Measurements from ENCODE around the gene SRL.

The SRL gene

DNA sequence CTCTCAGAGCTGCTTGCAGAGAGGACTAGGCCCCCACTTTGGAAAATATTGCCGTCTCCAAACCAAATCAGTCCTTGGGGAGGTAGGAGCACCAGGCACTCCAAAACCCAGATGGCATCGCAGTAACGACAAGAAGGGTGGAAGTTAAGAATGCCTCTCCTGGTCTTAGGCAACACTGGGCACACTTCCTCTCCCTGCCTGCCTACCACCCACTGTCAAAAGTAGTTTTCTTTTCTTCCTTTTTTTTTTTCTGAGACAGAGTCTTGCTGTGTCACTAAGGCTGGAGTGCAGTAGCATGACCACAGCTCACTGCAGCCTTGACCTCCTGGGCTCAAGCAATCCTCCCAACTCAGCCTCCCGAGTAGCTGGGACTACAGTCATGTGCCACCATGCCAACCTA lies 47.2 kb downstream of the SRL start:
- DNase-seq = no peak

DNA sequence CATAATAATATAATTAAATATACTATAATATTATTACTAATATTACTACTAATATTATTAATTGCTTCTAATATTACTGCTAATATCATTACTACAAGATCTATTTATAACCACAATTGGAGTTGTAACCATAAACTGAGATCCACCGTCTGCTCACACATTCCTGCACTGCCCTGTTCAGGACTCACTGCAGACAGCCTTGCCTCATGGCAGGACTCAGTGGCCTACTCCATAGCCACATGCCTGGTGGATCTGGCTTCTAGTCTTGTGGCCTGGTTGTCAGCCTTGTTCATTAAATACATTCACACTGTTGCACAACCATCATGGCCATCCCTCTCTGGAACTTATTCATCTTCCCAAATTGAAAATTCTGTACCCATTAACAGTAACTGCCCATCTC lies 48.0 kb downstream of the SRL start:
- DNase-seq = no peak

DNA sequence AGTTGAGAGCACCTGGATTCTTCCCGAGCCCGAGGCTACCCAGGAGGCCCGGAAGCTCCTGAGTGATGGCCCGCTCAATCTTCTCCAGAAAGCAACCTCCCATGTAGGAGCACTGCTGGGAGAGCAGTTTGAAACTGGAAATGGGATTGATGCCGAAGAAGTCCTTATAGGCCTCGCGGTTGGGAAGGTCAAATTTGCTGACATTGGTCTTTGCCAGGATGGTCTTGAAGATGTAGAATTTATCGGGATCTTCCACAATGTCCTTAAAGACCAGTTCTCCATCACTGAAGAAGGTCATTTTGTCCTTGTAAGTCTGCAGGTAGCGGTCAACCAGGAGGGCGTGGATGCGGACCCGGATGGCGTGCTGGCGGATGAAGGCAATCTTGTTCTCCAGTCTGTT lies 49.7 kb downstream of the SRL start:
- DNase-seq = no peak

DNA sequence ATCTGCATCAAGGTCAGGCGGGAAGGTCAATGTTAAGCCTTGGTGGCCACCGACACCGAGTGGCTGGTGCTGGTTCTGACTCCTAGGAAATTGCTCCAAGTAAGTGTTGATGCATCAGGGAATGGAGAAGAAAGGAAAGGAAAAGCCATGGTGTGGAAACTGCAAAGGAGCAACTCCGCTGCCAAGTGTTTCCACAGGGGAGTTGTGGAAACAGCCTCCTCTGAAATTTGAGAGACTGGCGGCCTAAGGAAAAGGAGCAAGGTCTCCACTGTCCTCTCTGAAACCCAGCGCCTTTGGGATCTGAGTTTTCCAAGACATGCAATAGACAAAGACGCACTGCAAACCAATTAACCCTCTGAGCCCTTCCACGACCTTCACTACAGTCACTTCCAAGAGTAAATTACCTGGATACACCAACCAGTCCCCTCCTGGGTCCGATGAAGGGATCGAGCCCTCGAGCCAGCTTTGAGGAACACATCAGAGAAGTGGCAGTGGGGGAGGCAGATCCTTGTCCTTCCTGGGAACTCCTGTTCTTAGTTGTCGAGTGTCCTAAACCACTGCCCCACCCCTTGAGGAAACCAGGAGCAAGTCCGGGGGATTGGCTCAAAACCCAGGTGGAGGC lies 51.1 kb downstream of the SRL start:
- DNase-seq = no peak

DNA sequence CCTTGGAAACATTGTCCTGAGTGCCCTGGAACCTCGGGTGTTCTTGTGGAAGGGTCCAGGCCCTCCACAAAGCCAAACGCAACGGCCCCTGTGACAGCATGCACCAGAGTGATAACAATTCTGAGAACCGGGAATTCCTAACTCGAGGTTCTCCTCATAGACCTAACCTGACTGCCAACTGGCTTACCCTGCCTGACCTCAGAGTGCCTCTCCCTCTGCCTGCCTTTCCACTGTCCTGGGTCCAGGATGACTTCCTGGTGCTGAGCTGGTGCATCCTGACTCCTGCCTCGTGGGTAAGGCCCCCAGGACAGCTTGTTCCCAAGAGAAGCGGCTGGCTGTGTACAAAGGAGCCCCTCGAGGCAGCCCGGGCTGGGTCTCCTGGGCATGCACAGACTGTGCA lies 51.8 kb downstream of the SRL start:
- DNase-seq = no peak

DNA sequence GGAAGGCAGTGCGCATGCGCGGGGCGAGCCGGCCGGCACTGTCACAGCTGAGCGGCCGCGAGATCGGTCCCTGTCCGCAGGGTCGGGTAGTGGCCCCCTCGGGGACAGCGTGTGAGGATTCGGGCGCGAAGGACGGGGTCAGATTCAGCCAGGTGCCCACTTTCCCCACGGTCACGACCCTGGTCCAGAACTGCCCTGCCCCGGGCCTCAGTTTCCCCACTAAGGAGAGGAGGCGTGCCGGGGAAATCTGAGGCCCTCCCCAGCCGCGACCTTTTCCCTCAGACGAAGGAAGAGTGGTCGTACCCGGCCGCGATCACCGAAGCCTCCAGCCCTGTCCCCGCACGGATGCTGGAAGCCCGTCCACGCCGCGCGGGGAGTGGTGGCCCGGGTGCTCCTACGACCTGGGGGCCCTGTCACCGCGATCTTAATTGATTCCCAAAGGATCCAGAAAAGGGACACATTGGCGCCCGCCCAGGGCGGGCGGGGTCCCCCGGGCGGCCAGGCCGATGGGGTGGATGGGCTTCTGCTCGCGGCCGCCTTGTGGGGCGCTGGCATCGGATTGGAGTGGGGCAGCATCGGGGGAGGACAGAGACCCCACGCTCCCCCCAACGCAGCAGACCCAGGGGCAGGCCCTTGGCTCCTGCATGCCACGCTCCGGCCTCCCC lies 57.7 kb downstream of the SRL start:
- DNase-seq = no peak

DNA sequence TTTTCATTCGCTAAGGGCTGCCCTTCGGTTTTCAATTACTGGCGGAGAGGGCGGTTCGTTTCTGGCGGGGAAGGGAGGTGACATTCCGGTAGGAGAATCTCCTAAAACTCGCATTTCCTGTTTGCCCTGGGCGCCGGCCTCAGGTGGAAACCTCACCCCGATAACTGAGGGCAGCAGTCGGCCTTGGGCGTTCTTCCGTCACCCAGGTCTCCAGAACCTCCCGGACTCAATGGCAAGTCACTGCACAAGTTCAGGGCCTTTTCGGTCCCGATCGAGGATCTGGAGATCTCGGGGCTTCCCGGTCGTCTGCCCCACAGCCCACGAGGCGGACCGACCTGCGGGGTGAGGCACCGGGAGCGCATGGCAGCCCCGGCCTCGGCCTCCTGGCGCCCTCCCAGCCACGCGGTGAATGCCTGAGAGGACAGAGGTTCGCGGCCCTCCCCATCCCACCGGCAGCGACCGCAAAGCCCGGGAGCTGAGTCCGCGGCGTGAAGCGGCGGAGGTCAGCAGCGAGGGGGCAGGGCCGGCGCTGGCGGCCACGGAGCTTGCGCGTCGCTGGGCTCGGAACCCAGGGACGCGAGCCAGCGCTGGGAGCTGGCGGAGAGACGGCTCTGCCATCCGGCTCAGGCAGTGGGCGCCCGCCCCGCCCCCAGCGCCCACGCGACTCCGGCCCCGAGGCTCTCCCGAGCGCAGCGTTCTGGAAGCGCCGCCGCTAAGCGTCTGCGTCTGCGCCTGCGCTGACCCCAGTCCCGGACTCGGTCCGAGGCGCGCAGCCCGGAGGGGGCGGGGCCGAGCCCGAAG lies 58.4 kb downstream of the SRL start:
- DNase-seq = peak; percentile 81

DNA sequence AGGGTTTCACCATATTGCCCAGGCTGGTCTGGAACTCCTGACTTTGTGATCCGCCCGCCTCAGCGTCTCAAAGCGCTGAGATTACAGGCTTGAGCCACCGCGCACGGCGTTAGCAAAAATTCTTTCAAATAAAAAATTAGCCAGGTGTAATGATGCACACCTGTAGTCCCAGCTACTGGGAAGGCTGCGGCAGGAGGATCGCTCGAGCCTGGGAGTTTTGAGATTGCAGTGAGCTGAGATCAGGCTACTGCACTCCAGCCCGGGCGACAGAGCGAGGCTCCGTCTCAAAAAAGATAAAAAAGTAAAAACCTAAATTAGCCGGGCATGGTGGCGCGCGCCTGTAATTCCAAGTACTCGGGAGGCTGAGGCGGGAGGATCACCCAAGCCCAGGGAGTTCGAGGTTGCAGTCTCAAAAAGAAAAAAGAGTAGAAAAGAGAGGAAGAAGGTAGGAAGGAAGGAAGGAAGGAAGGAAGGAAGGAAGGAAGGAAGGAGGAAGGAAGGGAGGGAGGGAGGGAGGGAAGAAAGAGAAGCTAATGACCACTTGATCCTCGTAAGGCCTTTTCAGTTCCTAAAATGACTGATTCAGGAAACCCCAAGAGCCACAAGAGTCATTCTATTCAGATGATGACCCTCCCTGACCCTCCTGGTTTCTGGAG lies 59.2 kb downstream of the SRL start:
- DNase-seq = no peak

DNA sequence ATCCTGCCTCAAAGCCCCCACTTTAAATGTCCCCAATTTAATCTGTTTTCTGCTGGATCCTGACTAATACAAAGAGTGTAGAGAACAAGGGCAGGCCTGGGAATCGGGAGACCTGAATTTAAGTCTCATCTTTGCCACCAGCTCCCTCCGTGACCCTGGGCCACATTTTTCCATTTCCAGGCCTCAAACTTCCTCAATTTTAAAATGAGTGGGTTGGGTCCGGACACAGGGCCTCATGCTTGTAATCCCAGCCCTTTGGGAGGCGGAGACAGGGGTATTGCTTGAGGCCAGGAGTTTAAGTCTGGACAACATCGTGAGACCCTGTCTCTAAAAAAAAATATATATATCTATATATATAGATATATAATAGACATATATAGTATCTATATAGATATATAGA lies 61.4 kb downstream of the SRL start:
- DNase-seq = no peak

DNA sequence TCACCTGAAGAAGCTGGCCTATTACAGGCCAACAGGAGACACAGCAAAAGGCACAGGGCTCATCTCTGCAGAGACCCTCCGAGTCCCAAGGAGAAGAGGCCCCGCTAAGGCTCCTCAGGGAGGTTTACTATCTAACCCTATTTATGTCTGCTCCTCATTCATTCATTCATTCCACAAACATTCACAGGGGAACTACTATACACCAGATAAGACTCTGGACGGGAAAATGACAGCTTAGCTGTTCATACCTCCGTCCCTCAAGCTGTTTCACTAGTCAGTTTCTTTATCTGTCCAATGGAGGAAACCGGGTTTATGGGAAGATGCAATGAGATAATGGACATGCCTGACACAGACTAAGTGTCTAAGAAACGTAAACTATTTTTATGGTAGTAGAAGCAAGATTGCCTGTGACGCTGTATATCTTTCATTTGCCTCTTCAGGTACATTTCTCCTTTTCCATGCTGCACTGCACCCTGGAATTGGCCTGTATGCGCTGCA lies 62.1 kb downstream of the SRL start:
- no peak for DNase-seq

DNA sequence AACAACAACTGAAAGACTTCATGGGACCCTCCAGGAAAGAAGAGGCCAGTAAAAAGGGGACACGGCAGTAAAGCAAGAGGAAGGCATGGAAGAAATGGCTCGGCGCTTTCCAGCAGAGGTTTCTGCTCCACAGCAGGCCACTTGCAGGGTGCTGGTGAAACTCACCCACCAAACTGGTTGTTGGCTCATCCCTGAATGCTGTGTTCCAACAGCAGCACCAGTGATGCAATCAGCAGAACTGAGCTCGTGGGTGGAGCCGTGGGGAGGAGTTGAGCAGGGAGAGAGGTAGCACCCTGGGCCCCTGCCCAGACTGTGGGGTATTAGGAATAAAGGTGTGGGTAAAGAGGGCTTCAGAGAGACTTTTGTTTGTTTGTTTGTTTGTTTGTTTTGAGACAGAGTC lies 62.9 kb downstream of the SRL start:
- no peak for DNase-seq

DNA sequence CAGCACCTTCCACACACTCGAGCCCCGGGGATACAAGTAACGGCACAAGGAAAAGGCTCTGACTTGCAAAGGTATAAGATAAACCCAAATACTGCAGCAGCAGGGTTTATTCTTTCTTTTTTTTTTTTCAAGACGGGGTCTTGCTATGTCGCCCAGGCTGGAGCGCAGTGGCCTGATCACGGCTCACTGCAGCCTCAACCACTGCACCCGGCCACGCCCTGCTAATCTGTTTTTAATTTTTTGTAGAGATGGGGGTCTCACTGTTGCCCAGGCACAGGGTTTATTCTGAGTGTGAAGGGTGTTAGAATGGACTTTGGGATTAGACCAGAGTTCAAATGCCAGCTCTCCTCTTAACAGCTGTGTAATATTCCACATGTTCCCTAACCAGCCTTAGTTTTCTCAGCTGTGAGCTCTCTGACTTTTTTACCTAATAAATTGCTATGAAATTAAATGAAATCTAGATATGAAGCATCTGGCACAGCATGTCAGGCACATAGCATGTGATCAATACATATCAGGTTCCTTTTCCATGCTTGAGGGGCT lies 63.3 kb downstream of the SRL start:
- DNase-seq = no peak

DNA sequence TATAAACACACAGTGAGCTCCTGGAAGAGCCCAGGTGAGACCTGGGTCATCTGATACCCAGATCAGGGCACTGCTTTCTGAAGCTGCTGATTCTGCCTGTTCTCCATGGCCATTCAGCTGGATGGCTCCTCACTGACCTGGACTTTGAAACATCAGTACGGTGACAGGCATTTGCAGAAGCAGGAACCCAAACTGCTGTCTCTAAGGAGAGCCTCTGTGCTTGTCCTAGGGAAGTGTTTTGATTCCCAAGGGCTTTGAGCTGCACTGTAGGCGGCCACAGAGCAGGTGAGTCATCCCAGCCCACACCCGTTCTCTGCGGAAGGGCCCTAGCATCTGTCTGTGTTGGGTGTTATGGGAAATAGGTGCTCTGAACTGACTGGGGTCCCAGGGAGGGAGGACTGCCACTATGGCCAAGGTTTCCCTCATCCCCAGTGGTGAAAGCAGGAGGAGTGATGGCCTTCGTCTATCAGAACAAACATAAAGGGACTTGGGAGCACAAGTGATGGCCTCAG lies 64.9 kb downstream of the SRL start:
- DNase-seq = no peak

DNA sequence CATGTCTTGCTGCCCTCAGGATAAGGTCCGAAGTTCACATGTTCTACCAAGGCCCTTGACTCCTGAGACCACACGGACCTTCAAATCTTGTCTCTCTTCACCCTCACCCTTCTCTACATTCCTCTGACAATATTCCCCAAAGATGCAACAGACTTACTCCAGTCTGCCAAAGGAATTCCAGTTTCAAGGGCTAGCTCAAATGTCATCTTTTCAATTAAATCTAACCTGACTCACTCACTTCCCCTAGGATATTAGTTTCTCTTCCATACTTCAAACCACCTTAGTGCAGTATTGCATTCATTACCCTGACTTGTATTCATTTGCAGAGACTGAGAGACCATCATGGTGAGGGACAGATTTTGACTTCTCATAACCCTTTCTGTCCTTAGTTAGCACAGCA lies 66.0 kb downstream of the SRL start:
- no peak for DNase-seq

DNA sequence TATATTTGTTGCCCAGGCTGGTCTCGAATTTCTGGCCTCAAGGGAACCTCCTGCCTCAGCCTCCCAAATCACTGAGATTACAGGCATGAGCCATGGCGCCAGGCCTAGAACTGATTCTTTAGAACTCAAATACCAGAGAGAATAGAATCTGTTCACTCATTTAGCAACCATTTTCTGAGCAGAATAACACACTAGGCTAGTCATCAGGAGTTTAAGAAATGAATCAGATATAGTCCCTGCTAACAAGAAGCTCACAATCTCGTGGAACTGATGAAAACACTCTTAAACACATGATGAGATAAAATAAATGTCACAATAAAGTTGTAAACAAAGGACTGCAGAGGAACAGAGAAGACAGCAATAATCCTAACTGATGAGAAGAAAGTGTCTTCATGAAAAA lies 69.8 kb downstream of the SRL start:
- DNase-seq = no peak

DNA sequence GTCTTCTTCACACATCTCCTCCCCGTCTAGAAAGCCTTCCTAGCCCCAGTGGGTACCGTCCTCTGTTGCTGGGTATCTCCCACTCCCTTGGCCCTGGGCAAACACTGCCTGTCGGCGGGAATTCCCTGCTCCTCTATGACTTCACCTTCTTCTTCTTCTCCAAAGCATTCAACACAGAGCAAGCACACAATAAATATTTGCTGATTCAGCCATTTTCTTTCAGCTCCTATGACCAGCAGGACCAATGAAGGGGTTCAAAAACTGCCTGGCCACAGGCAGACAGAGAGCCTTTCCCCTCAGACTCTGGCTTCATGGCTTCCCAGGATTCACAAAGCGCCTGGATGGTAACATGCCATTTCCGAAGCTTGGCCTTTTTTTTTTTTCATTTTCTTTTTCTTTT lies 72.5 kb downstream of the SRL start:
- no peak for DNase-seq

DNA sequence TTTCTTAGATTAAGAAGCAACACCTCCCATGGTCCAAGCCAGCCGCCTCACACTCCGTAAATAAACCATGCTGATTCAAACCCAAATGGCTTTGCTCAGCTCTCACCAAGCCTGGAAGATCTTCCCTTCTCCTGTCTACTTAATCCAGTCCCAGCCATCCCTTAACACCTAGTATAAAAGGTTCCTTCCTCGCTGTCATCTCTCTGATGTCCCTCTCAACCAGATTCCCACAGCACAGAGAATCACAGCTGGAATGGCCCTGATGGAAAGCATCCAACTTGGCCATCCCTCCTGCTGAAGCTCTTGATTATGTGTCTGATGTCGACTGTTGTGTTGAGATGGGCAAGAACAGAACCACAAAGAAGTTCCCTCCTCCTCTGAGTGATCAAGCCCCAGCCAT lies 75.1 kb downstream of the SRL start:
- DNase-seq = no peak

DNA sequence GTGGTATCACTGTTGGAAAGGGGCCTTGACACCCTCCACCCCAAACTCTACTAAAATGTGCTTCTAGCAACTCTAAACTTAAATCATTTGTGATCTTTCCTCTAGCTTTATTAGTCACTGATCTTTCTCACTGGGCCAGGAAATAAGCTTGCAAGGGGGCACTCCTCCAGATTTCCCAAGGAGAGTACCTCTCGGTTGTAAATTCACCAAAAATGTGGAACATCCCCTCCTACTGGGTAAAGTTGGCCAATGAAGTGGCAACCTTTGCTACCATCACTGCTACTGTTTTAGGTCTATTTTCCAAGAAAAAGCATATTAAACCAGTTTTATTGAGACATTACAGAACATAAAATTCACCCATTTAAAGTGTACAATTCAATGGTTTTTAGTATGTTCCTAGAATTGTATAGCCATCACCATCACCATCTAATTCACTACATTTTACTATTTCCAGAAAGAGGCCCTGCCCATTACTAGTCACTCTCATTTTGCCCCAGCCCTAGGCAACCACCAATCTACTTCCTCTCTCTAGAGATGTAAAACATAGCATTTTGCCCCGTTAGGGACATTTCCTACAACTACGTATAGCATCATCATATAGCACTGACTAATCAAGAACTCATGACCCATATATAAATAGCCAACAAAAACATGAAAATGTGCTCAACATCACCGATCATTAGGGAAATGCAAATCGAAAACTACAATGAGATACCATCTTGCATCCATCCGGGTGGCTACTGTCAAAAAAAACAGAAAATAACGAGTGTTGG lies 81.0 kb downstream of the SRL start:
- DNase-seq = no peak

DNA sequence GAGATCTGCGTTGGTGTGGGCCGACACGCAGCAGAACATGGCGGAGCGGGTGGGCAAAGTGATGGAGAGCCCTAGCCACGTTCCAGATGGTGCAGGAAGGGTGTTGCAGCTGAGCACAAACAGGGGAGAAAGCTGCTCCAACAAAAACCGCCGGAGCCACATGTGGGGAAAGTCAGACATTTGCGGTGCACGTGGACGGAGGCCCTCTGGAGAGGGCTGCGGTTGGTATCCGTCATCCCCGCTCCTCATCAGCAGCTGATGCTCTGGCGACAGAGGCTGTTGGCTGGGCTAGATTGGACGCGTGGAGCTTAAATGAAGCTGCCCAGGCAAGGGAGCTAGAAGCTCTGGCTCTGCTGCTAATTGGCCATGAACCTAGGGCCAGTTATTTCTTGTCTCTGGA lies 82.2 kb downstream of the SRL start:
- DNase-seq = no peak

DNA sequence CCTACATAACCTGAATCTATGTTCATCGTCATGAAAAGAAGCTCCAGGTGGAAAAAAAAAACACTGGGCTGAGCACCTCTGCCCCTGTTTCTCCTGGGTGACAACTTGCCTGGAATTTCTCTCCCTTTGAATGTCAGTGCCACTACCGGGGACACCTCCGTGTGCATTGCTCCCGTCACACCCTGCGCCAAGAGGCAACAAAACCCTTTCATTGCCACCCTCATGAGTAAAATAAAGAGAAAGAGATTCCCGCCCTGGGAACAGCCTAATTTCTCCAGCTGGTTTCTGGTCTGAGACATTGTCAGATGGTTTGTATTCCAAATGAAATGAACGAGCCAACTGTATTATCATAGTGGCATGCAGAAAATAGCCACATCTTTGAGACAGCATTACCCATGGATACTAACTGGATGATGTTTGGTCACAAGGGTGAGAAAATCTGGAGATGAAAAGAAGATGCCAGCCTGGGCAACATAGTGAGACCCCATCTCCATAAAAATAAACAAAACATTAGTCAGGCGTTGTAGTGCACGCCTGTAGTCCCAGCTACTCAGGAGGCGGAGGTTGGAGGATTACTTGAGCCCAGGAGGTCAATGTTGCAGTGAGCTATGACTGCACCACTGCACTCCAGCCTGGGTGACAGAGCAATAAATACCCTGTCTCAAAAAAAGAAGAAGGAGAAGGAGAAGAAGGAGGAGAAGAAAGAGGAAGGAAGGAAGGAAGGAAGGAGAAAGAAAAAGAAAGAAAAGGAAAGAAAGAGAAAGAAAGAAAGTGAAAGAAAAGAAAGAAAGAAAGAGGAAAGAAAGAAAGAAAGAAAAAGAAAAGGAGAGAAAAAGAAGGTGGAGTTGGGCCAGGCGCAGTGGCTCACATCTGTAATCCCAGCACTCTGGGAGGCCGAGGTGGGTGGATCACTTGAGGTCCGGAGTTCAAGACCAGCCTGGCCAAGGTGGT lies 83.5 kb downstream of the SRL start:
- no peak for DNase-seq

DNA sequence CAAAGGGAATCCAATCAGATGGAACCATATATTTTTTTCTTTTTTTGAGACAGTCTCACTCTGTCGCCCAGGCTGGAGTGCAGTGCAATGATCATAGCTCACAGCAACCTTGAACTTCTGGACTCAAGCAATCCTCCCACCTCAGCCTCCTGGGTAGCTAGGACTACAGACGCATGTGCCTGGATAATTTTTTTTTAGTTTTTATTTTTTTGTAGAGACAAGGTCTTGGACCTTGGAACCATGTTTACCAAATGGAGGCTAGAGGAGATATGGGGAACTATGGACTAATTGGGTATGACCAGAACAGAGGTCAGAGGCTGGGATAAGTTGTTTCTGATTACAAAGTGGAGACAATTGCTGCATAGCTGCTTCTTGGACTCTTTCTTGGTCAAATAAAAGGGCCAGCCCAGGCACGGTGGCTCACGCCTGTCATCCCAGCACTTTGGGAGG lies 84.5 kb downstream of the SRL start:
- no peak for DNase-seq

All from activated T-cell treated with anti-CD3 and anti-CD28 coated beads for 4 hours (primary cell).